GM19025 (cell line): Measurements from ENCODE around the gene DLG5.

ENCODE experiments used
- ATAC-seq: cut with Tn5 transposase; IDR thresholded peaks from one replicate; pipeline ENCODE4 v1.9.1; 2021; ENCODE audit warnings: mild to moderate bottlenecking, low read depth, moderate library complexity; ENCODE audit not compliant: unreplicated experiment

The DLG5 gene

GRCh38 chr10:77926566-77927401, at the start of gene DLG5:
Gene DLG5, minus strand, starts transcription at chr10:77926755. Its CDS starts 235 bp downstream, at chr10:77926520.
- peak; percentile 60 for ATAC-seq

- no peak for ATAC-seq
These were observed 48.6 kb upstream of the DLG5 start for GRCh38 chr10:77975086-77975666.

- no peak for ATAC-seq
These were observed 48.0 kb upstream of the DLG5 start for GRCh38 chr10:77974396-77975074.

GRCh38 chr10:77973276-77973675, 46.7 kb upstream of the DLG5 start:
- ATAC-seq: no peak

DNA sequence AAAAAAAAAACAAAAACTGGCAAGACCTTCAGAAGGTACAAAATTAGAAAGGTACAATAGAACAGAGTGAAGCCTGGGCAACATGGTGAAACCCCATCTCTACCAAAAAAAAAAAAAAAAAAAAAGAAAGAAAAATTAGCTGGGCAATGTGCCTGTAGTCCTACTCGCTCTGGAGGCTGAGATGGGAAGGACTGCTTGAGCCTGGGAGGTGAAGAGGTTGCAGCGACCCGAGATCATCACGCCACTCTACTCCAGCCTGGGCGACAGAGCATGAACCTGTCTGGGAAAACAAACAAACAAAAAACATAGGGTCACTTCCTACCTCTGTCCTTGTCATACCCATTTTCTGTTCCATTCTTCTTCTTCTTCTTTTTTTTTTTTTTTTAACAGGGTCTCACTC, 45.6 kb upstream of the DLG5 start:
- ATAC-seq: no peak

DNA sequence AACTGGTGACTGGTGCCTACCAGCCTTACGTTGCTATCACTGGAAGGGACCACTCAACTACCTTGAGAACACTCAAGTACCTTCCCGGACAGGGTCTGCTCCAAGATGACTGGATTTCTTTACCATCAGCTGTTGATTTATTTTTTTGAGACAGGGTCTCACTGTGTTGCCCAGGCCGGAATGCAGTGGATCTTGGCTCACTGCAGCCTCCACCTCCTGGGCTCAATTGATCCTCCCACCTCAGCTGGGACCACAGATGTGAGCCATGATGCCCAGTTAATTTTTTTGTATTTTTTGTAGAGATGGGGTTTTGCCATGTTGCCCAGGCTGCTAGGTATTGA, 45.2 kb upstream of the DLG5 start:
- no peak for ATAC-seq

DNA sequence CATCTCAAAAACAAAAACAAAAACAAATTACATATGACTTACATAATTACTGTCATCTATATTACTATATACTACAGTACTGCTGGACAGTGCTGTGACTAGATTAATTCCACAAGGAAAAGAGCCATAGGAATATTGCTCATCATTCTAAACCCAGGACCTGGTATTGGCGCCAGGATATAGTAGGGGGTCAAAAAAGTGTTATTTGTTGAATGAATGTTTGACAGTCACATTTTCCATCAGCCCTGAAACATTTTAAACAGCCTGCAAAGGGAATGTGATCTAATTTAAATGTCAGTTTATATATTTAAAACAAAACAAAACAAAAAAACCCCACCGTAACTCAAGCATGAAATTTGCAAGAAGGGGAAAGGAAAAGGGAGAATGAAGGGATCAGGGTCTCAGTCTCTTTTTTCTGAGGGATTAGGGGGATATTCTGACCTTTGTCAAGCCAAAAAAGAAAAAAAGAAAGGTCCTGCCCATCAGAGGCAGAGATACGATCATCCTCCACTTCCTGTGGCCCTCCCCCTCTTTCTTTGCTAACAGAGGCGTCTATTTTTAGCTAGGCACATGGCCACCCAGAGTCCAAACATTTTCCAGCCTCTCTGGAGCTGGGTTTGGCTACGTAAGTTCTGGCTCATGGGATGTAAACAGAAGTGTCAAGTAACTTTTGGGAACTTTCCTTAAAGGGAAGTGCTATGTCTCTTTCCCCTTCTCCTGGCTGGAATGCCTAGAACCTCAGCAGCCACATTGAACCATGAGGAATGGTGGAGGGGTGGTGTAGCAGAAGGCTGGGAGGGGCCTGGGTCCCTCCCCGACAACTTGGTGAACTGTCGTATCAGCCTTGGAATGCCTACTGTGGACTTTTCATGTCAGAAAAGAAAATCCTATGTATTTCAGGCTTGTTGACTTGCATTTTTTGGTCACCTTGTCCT, 44.6 kb upstream of the DLG5 start:
- no peak for ATAC-seq

DNA sequence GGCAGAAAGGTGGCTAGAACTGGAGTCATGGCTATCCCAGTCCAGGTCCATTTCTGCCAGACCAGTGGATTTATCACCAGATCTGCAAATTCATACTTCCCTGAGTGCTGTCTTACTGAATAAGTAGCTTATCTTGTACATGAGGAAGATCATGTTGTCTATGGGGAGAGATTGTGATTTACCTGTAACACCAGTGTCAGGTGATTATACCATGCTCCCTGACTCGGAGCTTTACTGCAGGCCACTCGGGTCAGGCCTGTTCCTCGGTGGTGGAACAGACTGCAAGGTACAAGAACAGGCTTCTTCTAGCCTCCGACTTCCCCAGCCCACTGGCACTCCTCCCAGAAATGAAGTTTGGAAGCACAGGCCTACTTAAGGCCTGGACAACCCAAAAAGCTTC, 42.6 kb upstream of the DLG5 start:
- no peak for ATAC-seq

GRCh38 chr10:77967611-77968022, 41.1 kb upstream of the DLG5 start:
- no peak for ATAC-seq

- ATAC-seq: no peak
These were observed 38.7 kb upstream of the DLG5 start for GRCh38 chr10:77965294-77965693.

DNA sequence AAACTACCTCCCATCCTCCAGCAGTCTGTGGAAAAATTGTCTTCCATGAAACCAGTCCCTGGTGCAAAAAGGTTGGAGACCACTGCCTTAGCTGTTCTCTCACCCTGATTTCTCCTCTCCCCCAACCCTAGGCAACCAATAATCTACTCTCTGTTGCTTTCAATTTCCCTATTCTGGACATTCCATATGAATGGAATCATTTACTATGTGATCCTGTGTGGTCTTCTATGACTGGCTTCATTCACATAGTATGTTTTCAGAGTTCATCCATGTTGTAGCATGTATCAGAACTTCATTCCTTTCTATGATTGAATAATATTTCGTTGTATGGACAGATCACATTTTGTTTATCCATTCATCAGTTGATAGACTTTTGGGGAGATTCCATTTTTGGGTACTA, 38.3 kb upstream of the DLG5 start:
- no peak for ATAC-seq

GRCh38 chr10:77963901-77964300, 37.3 kb upstream of the DLG5 start:
- ATAC-seq: no peak

GRCh38 chr10:77962350-77963146, 36.0 kb upstream of the DLG5 start:
- ATAC-seq: no peak

GRCh38 chr10:77961668-77962067, 35.1 kb upstream of the DLG5 start:
- no peak for ATAC-seq

GRCh38 chr10:77960829-77961329, 34.3 kb upstream of the DLG5 start:
- ATAC-seq: no peak

GRCh38 chr10:77959887-77960455, 33.4 kb upstream of the DLG5 start:
- no peak for ATAC-seq

GRCh38 chr10:77959384-77959783, 32.8 kb upstream of the DLG5 start:
- no peak for ATAC-seq

DNA sequence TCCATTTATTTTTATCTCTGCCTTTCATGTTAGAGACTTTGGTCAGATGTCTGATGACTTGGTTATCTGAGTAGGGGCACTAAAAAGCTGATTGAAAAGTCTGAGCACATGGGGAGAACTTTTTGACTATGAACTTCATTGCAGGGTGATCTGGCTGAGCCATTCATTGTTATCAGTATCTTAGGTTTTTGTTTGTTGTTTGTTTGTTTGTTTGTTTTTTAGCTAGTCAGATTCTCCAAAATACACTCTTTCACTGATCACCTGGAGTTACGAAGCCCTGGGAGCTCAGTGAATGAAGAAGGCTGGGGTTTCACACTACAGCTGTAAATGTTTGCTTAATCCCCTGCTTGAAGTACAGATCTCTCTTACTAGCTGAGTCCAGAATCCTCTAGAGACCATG, 28.6 kb upstream of the DLG5 start:
- no peak for ATAC-seq

DNA sequence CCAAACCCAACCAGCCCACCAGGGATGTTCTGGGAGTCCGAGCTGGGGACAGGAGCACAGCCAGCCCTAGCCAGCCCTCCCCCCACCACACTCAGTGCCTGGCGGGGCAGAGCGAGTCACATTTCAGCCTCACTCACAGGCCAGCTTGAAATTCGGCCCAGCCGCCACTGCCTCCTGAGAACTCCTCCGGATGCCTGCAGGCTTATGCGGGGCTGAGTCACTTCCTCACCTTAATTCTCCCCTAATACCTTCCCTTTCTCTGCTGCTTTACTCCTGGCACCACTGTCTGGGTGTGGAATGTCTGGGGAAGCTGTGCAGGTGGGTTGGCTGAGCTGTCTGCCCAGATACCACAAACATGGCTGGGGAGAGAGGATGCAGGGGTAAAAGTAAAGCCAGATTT, 22.6 kb upstream of the DLG5 start:
- ATAC-seq: no peak
